GM19193 (cell line): ENCODE results near the gene COLEC12.

ENCODE experiments used
- POLR2A ChIP-seq: IDR thresholded peaks from 4 replicates; pipeline ENCODE4 v1.6.1; 2011; ENCODE audit not compliant: insufficient read depth, insufficient read length; ENCODE audit errors: extremely low read depth

COLEC12 gene

GRCh38 chr18:285817-286216 lies 214.7 kb downstream of the COLEC12 start:
- no peak for TF ChIP-seq POLR2A

GRCh38 chr18:275486-275885 lies 225.0 kb downstream of the COLEC12 start:
- TF ChIP-seq POLR2A: no peak

- TF ChIP-seq POLR2A: no peak
Measured at GRCh38 chr18:274313-274712, 226.2 kb downstream of the COLEC12 start.

GRCh38 chr18:273525-273924 lies 227.0 kb downstream of the COLEC12 start:
- TF ChIP-seq POLR2A: no peak

GRCh38 chr18:272650-273049 lies 227.9 kb downstream of the COLEC12 start:
- TF ChIP-seq POLR2A: no peak

- no peak for TF ChIP-seq POLR2A
Measured at GRCh38 chr18:269480-270095, 230.9 kb downstream of the COLEC12 start.

GRCh38 chr18:267688-268552 lies 232.6 kb downstream of the COLEC12 start, which contains the start of gene THOC1:
THOC1 (minus strand) TSS chr18:268047; CDS start chr18:268019, 28 bp downstream.
- peak; percentile 96 for TF ChIP-seq POLR2A

- TF ChIP-seq POLR2A: no peak
Measured at GRCh38 chr18:267380-267687, 233.2 kb downstream of the COLEC12 start.
